Measurements from ENCODE around the gene ST6GALNAC3.
A peak's percentile ranks its signal among the peaks of the same experiment; 100 is the strongest.

Gene ST6GALNAC3

GRCh38 chr1:76428028-76428427, 353.5 kb downstream of the ST6GALNAC3 start:
- no peak for DNase-seq (ENCODE audit: low read depth in 3 of 3)

GRCh38 chr1:76430531-76430930, 356.0 kb downstream of the ST6GALNAC3 start:
- DNase-seq (ENCODE audit: low read depth in 3 of 3): no peak

- no peak for DNase-seq (ENCODE audit: low read depth in 3 of 3)
Observed at GRCh38 chr1:76433526-76433925, 359.0 kb downstream of the ST6GALNAC3 start.

- DNase-seq (ENCODE audit: low read depth in 3 of 3): no peak
Observed at GRCh38 chr1:76443217-76443616, 368.7 kb downstream of the ST6GALNAC3 start.

GRCh38 chr1:76444773-76445172, 370.2 kb downstream of the ST6GALNAC3 start:
- DNase-seq (ENCODE audit: low read depth in 3 of 3): no peak

GRCh38 chr1:76450229-76450628, 375.7 kb downstream of the ST6GALNAC3 start:
- no peak for DNase-seq (ENCODE audit: low read depth in 3 of 3)

- no peak for DNase-seq (ENCODE audit: low read depth in 3 of 3)
Observed at GRCh38 chr1:76463278-76463677, 388.7 kb downstream of the ST6GALNAC3 start.

GRCh38 chr1:76463849-76464248, 389.3 kb downstream of the ST6GALNAC3 start:
- DNase-seq (ENCODE audit: low read depth in 3 of 3): no peak

- DNase-seq (ENCODE audit: low read depth in 3 of 3): no peak
Observed at GRCh38 chr1:76465030-76465429, 390.5 kb downstream of the ST6GALNAC3 start.

- DNase-seq (ENCODE audit: low read depth in 3 of 3): no peak
Observed at GRCh38 chr1:76470166-76470565, 395.6 kb downstream of the ST6GALNAC3 start.

GRCh38 chr1:76471536-76471935, 397.0 kb downstream of the ST6GALNAC3 start:
- DNase-seq (ENCODE audit: low read depth in 3 of 3): no peak

- no peak for DNase-seq (ENCODE audit: low read depth in 3 of 3)
Observed at GRCh38 chr1:76473591-76473990, 399.0 kb downstream of the ST6GALNAC3 start.

- DNase-seq (ENCODE audit: low read depth in 3 of 3): no peak
Observed at GRCh38 chr1:76474922-76475321, 400.4 kb downstream of the ST6GALNAC3 start.

GRCh38 chr1:76477156-76477555, 402.6 kb downstream of the ST6GALNAC3 start:
- no peak for DNase-seq (ENCODE audit: low read depth in 3 of 3)

- no peak for DNase-seq (ENCODE audit: low read depth in 3 of 3)
Observed at GRCh38 chr1:76480827-76481226, 406.3 kb downstream of the ST6GALNAC3 start.

GRCh38 chr1:76481672-76482071, 407.1 kb downstream of the ST6GALNAC3 start:
- no peak for DNase-seq (ENCODE audit: low read depth in 3 of 3)

- DNase-seq (ENCODE audit: low read depth in 3 of 3): no peak
Observed at GRCh38 chr1:76482272-76482671, 407.7 kb downstream of the ST6GALNAC3 start.

GRCh38 chr1:76491737-76492136, 417.2 kb downstream of the ST6GALNAC3 start:
- no peak for DNase-seq (ENCODE audit: low read depth in 3 of 3)

- no peak for DNase-seq (ENCODE audit: low read depth in 3 of 3)
Observed at GRCh38 chr1:76492752-76493430, 418.3 kb downstream of the ST6GALNAC3 start.

- DNase-seq (ENCODE audit: low read depth in 3 of 3): peak in 1 of 3 experiments; percentile 2
Observed at GRCh38 chr1:76494807-76495206, 420.3 kb downstream of the ST6GALNAC3 start.

GRCh38 chr1:76496871-76497270, 422.3 kb downstream of the ST6GALNAC3 start:
- DNase-seq (ENCODE audit: low read depth in 3 of 3): no peak

GRCh38 chr1:76500116-76500515, 425.6 kb downstream of the ST6GALNAC3 start:
- no peak for DNase-seq (ENCODE audit: low read depth in 3 of 3)

- no peak for DNase-seq (ENCODE audit: low read depth in 3 of 3)
Observed at GRCh38 chr1:76501136-76501535, 426.6 kb downstream of the ST6GALNAC3 start.

GRCh38 chr1:76501586-76502219, 427.2 kb downstream of the ST6GALNAC3 start:
- DNase-seq (ENCODE audit: low read depth in 3 of 3): no peak
